DMS79 (cell line): ENCODE results near the gene SMPD3.
A peak's percentile ranks its signal among the peaks of the same experiment; 100 is the strongest.

ENCODE experiments used
- DNase-seq: peaks from one replicate; lab custom pipeline; 2025; lab: John Stamatoyannopoulos, UW

Gene SMPD3

DNA sequence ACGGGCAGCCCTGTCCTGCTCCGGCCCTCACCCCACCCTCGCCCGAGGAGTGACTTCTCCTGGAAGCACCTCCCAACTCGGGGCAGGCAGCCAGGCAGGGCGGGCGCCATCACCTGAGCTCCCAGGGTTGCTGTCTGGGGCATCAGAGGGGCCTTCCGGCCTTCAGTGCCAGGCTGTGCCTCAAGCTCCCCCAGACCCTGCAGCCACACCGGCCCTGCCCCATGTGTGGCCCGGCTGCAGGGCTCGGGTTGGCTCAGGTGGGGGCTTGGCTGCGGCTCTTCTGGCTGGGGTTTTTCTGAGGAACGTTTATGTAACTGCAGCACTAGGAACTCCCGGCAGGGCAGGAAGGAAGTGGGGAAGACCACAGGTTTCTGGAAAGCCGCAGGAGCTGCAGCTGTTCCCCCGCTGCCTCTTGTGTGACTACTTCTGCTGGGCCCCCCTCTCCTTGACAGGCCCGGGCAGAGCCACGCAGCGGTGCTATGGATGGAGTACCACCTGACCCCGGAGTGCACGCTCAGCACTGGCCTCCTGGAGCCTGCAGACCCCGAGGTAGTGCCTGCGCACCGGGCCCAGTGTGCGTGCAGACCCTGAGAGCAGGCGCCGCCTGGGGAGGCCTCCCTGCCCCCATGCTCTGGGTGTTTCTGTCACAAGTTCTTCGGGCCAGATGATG, 91.9 kb downstream of the SMPD3 start:
- DNase-seq: no peak

DNA sequence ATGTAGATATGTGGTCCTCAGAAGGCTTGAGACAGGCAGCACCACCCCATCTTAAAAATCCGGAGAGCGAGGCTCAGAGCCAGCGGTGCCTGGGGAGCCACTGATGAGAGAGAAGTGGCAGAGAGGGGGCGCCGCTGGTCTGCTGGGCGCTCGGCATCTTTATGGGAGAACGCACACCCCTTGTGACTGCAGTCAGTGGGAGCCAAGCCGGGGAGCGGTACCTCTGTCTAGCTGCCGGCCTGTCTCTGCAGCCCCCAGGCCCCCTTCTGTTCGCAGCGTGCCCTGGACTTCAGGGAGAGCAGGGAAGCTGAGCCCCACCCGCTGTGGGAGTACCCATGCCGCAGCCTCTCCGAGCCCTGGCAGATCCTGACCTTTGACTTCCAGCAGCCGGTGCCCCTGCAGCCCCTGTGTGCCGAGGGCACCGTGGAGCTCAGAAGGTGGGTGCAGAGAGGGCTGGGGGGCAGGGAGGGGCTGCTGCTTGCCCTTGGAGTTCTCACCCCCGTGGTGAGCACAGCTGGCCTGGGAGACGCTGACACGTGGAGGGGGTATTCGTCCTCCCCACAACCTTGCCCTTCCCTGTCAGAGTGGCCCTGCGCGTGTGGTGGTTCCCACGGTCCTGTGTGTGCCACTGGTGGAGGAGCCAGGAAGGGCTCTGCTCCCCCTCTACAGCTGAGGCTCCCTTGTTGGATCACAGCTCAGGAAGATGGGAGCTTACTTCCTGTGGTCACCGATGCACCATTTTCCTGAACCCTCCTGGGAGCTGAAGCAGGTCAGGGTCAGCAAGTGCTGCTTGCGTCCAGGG, 92.7 kb downstream of the SMPD3 start:
- no peak for DNase-seq

DNA sequence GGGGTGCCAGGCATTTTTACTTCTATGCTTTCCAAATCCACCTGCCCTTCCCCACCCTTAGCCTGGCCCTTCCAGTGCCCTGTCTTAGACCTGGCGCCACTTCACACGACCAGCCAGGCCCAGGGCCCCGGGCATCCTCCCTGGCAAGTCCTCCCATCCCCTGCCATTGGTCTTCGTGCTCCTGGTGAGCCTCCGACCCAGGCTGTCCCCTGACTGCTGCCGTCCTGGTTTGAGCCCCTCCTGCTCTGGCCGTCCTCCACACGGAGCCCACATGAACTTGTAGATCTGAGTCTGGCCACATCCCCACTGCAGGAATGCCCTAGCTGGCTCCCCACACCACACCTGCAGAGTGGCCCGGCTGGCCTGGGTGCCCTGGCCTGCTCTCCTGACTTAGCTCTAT, 93.5 kb downstream of the SMPD3 start:
- DNase-seq: no peak

DNA sequence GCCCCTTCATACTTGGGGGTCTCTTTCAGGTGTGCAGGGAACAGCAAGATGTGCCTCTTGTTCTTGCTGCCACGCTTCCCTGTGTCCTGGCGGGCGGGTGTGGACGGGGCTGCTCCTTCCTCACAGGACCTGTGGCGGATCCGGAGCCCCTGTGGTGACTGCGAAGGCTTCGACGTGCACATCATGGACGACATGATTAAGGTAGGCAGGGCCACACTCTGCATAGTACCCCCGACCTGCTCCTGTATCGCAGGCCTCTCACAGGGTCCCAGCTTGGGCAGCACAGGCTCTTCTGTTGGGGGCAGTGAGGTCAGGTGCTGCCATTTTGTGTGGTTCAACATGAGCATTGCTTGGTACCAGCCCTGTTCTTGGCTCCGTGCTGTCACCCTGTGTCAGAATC, 94.9 kb downstream of the SMPD3 start:
- DNase-seq: no peak

DNA sequence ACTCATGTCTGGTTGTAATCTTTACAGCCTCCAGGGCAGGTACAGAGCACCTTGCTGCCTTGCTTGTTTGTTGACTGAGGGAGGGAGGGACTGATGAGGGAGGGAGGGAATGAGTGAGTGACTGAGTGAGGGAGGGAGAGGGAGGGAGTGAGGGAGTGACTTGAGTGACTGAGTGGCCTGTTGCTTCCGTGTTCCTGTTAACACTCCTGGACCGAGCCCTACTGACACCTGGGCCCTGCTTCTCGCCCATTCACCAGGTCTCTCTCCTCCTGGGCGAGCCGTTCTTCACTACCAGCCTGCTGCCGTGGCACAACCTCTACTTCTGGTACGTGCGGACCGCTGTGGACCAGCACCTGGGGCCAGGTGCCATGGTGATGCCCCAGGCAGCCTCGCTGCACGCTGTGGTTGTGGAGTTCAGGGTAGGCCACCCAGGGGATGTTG, 96.3 kb downstream of the SMPD3 start:
- DNase-seq: no peak

DNA sequence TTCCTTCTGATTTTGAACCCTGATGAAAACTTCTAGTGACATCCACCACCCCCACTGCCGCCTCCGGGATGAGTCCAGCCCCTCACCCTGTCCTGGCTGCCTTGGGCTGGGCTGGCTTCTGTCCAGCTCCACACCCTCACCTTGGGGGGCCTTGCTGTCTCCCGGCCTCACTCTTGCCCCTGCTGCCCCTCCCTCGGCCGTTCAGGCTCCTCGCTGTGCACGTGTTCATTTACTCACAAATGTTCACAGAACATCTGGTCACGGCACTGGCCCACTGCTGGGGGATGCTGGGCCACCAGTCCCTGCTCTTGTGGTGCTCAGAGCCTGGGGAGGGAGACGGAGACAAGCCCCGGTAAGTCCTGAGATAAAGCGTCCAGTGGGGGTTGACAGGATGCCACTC, 96.8 kb downstream of the SMPD3 start:
- no peak for DNase-seq

DNA sequence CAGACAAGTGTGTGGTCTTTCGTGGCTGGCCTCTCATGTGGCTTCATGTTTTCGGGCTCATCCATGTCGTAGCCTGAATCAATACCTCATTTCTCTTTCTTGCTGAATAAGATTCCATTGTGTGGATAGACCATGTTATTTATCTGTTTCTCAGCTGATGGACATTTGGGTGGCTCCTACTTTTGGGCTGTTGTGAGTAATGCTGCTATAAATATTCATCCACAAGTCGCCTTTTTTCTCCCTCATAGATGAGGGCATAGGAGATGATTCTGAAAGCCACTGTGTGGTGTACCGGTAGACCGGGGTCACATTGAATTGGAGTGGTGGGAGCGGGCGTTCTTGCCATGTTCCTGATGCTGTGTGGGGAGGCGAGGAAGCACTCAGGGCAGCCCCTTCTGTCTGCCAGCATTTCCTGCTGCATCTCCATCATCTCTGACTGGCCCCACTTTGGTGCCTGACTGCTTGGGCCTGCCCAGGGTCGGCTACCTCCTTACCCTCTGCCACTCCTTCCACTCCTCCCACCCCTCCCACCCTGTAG, 97.4 kb downstream of the SMPD3 start:
- DNase-seq: no peak

DNA sequence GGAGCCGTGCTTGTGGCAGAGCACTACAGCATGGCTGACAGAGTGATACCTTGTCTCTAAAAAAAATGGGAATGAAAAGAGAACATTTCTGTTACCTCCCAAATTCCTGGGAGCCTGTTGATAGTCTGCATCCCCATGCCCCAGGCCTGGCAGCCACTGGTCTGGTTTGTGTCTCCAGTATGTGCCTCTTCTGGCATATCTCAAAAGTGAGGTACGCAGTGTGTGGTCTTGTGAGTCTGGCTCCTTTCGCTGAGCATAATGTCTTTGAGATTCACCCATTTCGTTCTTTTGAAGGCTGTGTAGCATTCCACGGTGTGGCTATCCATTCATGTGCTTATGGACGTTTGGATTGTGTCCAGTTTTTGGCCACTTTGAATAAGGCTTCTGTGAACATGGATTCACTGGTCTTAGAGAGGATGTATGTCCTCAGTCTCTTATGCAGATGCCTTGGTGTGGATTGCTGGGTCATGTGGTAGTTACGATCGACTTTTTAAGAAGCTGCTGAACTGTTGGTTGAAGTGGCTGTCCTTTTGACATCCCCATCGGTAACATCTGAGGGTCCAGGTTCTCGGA, 98.4 kb downstream of the SMPD3 start:
- no peak for DNase-seq

DNA sequence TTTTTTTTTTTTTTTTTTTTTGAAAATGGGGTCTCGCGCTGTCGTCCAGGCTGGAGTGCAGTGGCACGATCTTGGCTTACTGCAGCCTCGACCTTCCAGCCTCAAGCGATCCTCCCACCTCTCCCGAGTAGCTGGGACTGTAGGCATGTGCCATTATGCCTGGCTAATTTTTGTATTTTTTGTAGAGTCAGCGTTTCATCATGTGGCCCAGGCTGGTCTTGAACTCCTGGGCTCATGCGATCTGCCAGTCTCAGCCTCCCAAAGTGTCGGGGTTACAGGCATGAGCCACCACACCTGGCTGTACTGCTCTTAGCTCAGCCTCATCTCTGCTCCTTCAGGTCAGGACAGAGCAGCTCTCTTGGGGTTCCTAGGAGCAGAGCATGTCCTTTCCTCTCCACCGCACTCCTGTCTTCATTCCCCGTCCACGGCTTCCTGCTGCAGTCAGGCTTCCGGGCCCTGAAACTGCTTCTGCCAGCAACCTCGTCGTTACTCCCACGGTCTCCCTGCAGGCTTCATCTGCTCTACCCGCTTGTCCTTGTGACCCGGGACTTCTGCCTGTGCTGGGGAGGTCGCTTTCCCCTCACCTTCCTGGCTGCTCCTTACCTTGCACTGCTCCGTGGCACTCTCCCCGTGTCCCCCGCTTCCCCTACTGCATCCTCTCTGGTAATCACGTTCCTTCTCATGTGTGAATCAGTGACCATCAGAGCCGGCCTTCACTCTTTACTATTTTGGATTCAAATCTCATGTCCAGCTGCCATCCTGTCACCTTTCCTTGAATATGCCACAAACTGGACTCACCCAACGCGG, 99.5 kb downstream of the SMPD3 start:
- no peak for DNase-seq

DNA sequence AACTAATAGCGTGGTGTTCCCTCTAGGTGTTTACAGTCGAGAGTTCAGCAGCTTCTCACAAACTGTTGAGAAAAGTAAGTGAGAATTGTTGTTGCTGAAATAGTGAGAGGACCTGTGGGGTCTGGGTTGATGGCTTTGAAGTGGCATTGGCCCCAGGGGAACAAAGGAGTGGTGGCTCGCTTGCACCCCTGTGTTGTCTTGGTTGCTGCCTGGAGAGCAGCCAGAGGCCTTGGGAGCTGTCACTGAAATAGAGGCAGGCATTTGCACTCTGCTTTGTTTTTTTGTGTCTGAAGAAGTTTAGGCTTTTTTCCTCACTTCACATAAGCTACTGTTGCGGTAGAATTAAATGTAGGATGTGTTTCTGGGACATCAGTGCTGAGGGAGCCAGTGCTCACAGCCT, 100.7 kb downstream of the SMPD3 start:
- no peak for DNase-seq

DNA sequence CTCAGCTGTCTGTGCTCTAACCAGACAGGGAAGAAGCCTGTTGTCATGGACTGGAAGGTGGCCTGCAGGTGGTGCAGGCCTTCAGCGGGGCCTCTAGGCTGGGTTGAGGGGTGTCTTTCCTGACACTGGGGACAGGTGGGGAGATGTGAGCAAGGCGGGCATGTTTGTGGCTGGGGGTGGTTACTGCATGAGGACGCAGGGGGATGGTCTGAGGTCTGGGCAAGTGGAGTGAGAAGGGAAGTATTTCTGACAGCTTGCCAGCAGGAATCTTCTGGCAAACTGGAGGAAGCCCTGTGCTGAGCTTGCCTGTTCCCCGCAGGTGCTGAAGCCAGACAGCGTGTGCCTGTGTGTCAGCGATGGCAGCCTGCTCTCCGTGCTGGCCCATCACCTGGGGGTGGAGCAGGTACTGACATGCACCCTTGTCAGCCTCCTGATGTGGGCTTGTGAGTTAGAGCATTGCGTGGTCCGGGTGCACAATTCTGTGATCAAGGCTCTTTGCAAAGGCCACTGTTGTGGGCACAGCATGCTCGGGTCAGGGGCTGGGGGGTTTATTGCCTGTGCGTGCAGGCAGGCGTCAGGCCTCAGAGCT, 101.3 kb downstream of the SMPD3 start:
- no peak for DNase-seq

DNA sequence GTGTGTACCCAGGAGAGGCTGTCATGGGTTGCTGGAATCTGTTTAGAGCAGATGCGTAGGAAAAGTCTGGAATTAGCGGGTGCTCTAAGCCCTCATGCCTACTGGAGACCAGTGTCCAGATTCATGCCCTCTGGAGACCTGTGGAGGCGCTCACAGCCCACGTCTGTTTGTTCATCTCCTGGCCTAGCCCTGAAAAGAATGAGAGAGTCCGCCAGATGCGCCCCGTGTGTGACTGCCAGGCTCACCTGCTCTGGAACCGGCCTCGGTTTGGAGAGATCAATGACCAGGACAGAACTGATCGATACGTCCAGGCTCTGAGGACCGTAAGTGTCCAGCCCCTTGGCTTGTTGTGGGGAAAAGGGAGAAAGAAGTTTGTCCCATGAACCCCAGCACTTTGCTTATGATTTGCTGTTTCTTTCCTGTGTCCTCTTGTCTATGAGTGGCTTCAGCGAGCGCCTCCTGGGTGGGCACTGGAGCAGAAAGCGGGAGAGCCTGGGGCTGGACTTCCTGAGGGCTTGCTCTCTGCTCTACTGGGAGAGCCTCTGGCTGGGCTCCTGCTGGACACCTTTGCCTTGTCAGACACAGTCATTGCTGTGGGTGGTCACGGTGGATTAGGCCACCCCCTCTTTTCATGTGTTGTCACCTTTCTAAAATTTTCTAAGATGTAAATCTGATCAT, 102.2 kb downstream of the SMPD3 start:
- DNase-seq: no peak

DNA sequence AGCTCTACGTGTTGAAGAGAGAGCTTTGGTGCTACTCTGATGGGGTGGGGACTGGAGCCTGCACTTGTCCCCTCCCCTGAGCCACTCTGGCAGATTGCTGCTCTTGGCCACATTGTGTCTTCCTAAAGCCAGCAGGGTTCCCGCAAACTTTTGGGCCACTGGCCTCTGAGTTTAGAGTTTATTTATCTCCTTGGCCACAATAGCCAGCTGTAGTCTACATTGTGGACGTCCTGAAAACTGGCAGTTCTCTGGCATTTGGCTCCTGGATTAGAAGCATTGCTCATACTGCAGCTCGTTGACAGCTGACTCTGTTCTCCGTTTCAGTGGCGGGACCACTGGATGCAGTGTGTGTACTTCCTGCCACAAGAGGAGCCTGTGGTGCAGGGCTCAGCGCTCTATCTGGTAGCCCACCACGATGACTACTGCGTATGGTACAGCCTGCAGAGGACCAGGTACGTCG, 102.9 kb downstream of the SMPD3 start:
- no peak for DNase-seq

DNA sequence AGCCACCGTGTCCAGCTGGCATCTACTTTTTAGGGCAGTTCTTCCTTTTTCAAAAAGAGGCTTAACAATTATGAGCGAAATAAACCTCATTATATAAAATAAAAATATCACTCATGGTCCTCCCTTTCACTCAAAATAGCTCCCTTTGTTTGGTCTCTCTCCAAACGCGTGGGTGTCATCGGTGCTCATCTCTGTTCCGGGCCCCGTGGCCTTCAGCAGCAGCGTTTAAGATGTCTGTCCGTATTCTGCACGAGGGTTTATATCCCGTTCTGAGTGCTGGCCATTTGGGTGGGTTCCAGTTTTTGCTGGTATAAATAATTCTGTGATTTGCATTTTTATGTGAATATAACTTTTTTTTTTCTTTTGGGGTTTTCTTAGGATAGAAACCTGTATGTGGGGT, 104.1 kb downstream of the SMPD3 start:
- no peak for DNase-seq

DNA sequence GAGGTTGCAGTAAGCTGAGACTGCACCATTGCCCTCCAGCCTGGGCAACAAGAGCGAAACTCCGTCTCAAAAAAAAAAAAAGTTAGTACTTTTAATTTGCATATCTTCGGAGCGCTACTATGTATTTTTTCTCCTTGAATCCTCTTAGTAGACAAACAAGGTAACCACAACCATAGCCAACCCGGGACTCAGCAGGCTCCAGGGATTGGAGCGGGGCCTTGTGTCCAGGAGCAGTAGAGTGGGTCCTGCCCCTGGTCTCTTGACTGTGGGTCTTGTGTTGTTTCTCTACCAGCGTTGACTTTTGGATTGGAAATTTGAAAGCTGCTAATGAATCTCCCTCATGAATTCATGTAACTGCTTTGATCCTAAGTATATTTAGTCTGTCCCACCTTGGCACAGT, 105.2 kb downstream of the SMPD3 start:
- no peak for DNase-seq

DNA sequence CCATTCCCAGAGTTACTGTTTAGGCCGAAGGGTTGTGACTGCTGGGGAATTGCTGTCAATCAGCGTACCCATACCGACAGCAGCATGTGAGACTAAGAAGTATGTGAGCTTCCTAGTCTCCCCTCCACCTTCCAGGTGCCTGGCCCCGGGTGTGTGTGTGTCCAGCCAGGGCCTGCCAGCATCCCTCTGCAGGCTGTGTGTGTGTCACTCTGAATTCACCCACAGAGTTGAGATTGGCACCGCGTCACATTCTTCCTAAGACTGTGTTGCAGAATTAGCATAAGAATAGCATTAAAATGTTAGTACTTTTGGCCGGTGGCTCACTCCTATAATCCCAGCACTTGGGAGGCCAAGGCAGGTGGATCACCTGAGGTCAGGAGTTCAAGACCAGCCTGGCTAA, 105.7 kb downstream of the SMPD3 start:
- DNase-seq: no peak

DNA sequence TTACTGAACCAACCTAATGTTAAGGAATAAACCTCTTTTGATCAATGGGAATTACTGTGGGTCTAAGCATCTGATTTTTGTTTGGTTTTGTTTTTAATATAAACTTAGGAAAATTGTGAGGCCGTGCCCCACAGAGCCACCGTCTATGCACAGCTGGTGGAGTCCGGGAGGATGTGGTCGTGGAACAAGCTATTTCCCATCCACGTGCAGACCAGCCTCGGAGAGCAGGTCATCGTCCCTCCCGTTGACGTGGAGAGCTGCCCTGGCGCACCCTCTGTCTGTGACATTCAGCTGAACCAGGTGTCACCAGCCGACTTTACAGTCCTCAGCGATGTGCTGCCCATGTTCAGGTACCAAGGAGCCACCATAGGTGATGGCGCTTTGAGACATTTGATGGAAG, 109.1 kb downstream of the SMPD3 start:
- DNase-seq: no peak

DNA sequence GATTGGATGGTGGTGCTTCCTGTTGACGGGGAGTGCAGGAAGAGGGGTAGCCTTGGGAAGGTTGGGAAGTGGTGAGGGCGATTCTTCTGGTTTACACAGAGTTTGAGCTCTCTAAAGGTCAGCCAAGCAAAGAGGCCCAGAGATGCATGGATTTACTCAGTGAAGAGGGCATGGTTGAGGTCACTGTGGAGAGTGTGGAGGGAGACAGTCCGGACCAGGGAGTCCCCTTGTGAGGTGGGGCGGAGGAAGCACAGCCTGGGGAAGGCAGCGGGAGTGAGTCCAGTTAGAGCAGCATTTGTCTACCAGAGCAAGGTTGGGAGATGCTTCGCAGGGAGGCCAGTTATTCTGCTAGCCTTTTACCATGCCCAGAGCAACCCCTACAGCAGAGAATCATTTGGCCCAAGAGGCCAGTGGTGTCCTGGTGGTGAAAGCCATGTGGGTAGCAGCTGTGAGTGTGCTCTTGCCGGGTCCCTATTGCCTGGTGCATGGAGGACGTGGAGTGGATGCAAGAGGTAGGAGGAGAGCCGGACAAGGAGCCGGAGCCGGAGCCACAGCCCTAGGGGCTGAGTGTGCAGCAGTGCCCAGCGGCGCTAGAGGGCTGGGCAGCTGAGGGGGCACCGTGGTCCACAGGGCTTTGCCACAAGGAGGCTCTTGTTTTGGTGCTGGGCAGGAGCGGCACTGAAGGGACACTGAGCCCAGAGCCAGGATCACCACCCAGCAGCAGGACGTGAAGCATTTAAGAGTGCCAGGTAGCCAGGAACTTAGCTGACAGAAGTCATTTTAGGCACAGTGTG, 109.8 kb downstream of the SMPD3 start:
- no peak for DNase-seq

DNA sequence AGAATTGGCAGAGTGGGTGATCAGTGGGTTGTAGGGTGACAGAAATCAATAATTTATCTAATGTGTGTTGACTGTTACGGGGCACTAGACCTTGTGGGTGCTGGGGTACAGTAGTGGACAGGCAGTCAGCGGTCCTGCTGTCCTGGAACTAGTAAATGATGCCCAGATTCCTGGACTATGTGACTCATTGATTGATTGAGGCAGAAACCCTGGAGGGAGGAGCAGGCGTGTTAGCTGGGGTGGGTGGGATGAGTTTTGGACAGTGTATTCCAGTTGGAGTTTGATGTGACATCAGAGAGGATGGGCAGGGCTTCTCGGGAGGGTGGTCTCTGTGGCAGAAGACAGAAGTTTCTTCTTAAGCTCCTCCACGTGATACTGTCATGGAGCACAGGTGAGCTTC, 113.1 kb downstream of the SMPD3 start:
- DNase-seq: no peak

DNA sequence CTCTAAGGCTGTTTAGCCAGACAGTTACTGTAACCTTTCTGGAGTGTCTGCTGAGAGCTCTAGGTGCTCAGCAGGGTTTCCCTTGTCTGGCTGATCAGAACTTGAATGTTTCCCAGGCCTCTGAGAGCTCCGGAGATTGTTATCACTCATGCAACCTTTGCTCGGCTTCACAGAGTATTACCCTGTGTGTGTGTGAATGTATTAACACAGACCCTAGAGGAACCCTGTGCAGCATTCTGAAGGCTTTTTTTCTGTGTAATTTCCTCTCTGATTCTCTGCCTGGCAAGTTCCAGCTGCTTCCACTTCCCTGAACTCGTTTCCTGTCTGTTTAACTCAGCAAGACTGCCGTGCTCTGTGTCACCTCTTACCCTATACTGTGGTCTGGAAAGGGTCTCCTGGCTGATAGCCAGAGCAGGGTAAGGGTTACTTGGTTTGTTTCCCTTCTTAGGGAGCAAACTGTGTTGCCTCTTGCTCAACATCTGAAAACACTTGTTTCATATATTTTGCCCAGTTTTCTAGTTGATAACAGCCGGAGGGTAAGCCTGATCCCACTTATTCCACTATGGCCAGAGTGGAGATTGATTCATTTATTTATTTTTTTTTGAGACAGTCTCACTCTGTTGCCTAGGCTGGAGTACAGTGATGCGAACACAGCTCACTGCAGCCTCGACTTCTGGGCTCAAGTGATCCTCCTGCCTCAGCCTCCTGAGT, 115.7 kb downstream of the SMPD3 start:
- peak; percentile 67 for DNase-seq
